Mammary epithelial cell (primary cell): ENCODE measurements around the gene DAP.
"Not testable (repeated sequence)": the region's sequence is repeated elsewhere in the genome, so short reads cannot be mapped to it uniquely, and the experiment has no call there.

Experiments
- EZH2 ChIP-seq: IDR thresholded peaks from 2 replicates; pipeline ENCODE4 v1.6.1; 2012; ENCODE audit warnings: low read length, inconsistent platforms, borderline replicate concordance
- TF ChIP-seq, protein P1 (sequence below), 2 donors: IDR thresholded peaks in 1 of 2; conservative IDR thresholded peaks in 1 of 2; 2 replicates each; pipeline ENCODE4 v1.5.1; 2011 to 2012; ENCODE audit warnings: inconsistent platforms in 2 of 2, low read length in 2 of 2, mild to moderate bottlenecking in 2 of 2, control low read depth in 1 of 2, low read depth in 1 of 2; ENCODE audit not compliant: insufficient read depth in 1 of 2; ENCODE audit errors: extremely low read depth in 1 of 2

DNA sequence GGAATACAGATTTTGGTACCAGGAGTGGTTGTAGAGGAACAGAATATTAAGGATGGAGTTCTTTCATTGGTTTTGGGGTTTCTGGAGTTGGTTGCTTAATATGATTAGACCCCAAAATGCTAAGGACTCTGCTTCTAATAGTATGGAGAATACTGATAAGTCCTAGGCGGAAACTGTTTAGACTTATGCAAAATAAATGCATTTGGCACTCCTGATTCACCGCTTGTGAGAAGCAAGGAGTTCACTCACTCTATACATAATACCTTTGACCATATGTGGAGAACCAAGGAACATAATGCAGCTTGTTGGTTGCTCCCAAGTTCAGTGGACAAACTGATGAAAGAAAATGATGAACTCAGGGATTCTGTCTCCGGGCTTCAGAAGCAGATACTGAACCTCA, 44.2 kb downstream of the DAP start:
- TF ChIP-seq EZH2: not testable (repeated sequence)
- TF ChIP-seq, protein P1, sequence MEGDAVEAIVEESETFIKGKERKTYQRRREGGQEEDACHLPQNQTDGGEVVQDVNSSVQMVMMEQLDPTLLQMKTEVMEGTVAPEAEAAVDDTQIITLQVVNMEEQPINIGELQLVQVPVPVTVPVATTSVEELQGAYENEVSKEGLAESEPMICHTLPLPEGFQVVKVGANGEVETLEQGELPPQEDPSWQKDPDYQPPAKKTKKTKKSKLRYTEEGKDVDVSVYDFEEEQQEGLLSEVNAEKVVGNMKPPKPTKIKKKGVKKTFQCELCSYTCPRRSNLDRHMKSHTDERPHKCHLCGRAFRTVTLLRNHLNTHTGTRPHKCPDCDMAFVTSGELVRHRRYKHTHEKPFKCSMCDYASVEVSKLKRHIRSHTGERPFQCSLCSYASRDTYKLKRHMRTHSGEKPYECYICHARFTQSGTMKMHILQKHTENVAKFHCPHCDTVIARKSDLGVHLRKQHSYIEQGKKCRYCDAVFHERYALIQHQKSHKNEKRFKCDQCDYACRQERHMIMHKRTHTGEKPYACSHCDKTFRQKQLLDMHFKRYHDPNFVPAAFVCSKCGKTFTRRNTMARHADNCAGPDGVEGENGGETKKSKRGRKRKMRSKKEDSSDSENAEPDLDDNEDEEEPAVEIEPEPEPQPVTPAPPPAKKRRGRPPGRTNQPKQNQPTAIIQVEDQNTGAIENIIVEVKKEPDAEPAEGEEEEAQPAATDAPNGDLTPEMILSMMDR (conservative IDR thresholded peaks at IDR 0.05 in 1 of 2, IDR thresholded peaks at IDR 0.05 in 1 of 2; ENCODE audit: extremely low read depth in 1 of 2, insufficient read depth in 1 of 2, low read depth in 1 of 2, low read length in 2 of 2): not testable (repeated sequence)
